GM12891 (cell line): ENCODE data around the gene KCTD1.

Experiments used
- PAX5 ChIP-seq: IDR thresholded peaks from 2 replicates; pipeline ENCODE4 v1.6.1; 2011; ENCODE audit warnings: low read length, moderate library complexity, mild to moderate bottlenecking; ENCODE audit not compliant: insufficient read depth, severe bottlenecking
- POLR2A ChIP-seq: IDR thresholded peaks from 2 replicates; pipeline ENCODE4 v1.6.1; 2011; ENCODE audit warnings: low read depth, low read length, control low read depth
- POLR2AphosphoS5 ChIP-seq: IDR thresholded peaks from 2 replicates; pipeline ENCODE4 v1.6.1; 2011; ENCODE audit warnings: low read depth, low read length, control low read depth
- POU2F2 ChIP-seq: IDR thresholded peaks from 2 replicates; pipeline ENCODE4 v1.6.1; 2011; ENCODE audit warnings: low read depth, mild to moderate bottlenecking, control low read depth, low read length, moderate library complexity
- SPI1 ChIP-seq: IDR thresholded peaks from 2 replicates; pipeline ENCODE4 v1.6.1; 2011; ENCODE audit warnings: low read depth, low read length, control low read depth
- TAF1 ChIP-seq: IDR thresholded peaks from 2 replicates; pipeline ENCODE4 v1.6.1; 2011; ENCODE audit warnings: low read depth, low read length, control low read depth

DNA sequence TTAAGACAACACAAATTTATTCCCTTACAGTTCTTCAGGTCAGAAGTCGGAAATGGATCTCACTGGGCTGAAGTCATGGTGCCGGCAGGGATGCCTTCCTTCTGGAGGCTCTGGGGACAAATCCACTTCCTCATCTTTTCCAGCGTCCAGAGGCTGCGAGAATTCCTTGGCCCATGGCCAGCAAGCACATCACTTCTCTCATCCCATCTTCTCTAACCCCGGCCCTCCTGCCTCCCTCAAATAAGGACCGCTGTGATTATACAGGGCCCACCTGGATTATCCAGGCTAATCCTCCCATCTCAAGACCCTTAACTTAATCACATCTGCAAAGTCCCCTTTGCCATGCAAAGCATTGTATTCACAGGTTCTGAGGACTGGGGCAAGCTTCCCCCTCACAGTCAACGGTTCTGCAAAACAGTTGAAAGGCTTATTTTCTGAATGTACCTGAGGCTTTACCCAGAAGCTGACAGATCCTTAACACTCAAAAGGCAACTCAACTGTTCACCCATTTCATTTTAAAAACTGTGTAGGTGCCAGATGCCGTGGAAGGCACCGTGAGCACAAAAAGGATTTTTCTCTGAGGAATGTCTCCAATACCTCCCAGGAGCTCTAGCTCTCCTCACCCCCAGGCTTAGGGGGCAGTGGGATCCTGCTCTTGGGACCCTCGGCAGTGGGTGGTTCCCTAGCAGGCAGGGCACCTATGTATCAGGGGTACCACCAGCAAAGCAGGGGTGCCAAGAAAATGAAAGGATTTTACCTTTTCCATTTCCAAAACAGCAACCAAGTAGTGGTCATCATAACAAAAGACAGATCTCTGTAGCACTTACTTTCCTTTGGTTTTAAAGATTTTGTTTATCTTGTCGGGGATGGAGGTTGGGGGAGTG is 84.0 kb downstream of the KCTD1 start:
- no peak for TF ChIP-seq POLR2AphosphoS5
- TF ChIP-seq POU2F2, result no peak
- TF ChIP-seq POLR2A, result no peak
- no peak for TF ChIP-seq TAF1
- no peak for TF ChIP-seq SPI1
- no peak for TF ChIP-seq PAX5
